ENCODE measurements around the gene LAMP5.

LAMP5 gene

DNA sequence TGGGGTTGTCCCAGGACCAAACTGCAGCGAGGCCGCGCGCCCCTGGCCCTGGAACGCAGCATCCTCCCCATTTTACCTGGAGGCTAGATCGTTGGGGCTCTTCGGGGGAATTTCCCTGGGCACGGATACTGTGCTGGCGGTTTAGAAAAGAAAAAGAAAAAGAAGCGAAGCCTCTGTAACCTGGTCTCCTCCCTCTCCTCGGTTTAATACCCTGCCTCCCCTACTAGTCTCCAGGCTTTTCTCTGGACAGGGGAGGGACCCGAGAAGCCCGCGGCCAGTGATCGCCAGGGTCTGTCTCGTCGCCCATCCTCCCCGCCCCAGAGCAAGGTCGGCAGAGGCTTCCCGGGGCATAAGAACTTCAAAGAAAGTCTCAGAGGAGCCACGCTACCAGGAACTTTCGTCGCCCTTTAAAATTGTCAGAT, 6.1 kb upstream of the LAMP5 start:
- H3K27me3 ChIP-seq (ENCODE audit: control insufficient read depth in 1 of 2, insufficient read depth in 1 of 2, low read length in 2 of 2): peaks cover 70 to 90% of the 10 kb centered on the region in 2 experiments
- H3K9ac ChIP-seq (ENCODE audit: low read length): no peak overlapping the region
- H3K23ac ChIP-seq (ENCODE audit: low read length in 2 of 2): no peak overlapping the region
- no peak overlapping the region for H3K27ac ChIP-seq (ENCODE audit: low read length, poor library complexity, severe bottlenecking)
- H3K79me1 ChIP-seq (replicated peaks; ENCODE audit: low read length, poor library complexity, severe bottlenecking): no peaks in the 10 kb centered on the region
- H3K4me3 ChIP-seq (ENCODE audit: insufficient read depth in 1 of 2, low read depth in 1 of 2, low read length in 2 of 2): no peak overlapping the region
- no peak overlapping the region for H2BK15ac ChIP-seq (ENCODE audit: low read depth, poor library complexity, severe bottlenecking)
- peaks cover 26% of the 10 kb centered on the region for H3K4me1 ChIP-seq (ENCODE audit: control insufficient read depth, insufficient read depth, low read depth, low read length)
- H4K91ac ChIP-seq (ENCODE audit: low read length): no peak overlapping the region
- H3K4me2 ChIP-seq (ENCODE audit: low read length, poor library complexity, severe bottlenecking): peak overlapping the region; percentile 42
- H3K4ac ChIP-seq (ENCODE audit: low read depth in 1 of 2, low read length in 2 of 2): no peak overlapping the region
- H3K36me3 ChIP-seq (ENCODE audit: control insufficient read depth in 1 of 2, insufficient read depth in 2 of 2, low read depth in 1 of 2, low read length in 2 of 2): no peaks in the 10 kb centered on the region
- no peak overlapping the region for H2AFZ ChIP-seq (ENCODE audit: low read depth, low read length)
- WGBS: 2% methylated on average over 21 of the region's 23 CpGs
- no peak overlapping the region for H2BK5ac ChIP-seq (ENCODE audit: low read depth, low read length, poor library complexity, severe bottlenecking)
- no peak overlapping the region for H2BK120ac ChIP-seq (ENCODE audit: low read depth, low read length)
- no peak overlapping the region for H2AK5ac ChIP-seq (ENCODE audit: low read length, severe bottlenecking)
- H3K18ac ChIP-seq (ENCODE audit: low read depth in 1 of 2, low read length in 2 of 2): no peak overlapping the region
- H3K14ac ChIP-seq (ENCODE audit: low read length in 2 of 2): no peak overlapping the region
- H4K8ac ChIP-seq (ENCODE audit: low read length): no peak overlapping the region
- DNase-seq: no peak
- no peak overlapping the region for H2BK12ac ChIP-seq (ENCODE audit: low read length in 2 of 2)
- H3K9me3 ChIP-seq (ENCODE audit: control insufficient read depth, low read length): no peaks in the 10 kb centered on the region

- H3K14ac ChIP-seq (ENCODE audit: low read length in 2 of 2): no peak overlapping the region
- H2AK5ac ChIP-seq (ENCODE audit: low read length, severe bottlenecking): no peak overlapping the region
- no peak overlapping the region for H4K8ac ChIP-seq (ENCODE audit: low read length)
- no peak overlapping the region for H3K9ac ChIP-seq (ENCODE audit: low read length)
- peaks cover 26% of the 10 kb centered on the region for H3K4me1 ChIP-seq (ENCODE audit: control insufficient read depth, insufficient read depth, low read depth, low read length)
- no peak overlapping the region for H3K27ac ChIP-seq (ENCODE audit: low read length, poor library complexity, severe bottlenecking)
- H2AFZ ChIP-seq (ENCODE audit: low read depth, low read length): no peak overlapping the region
- H2BK5ac ChIP-seq (ENCODE audit: low read depth, low read length, poor library complexity, severe bottlenecking): no peak overlapping the region
- H3K18ac ChIP-seq (ENCODE audit: low read depth in 1 of 2, low read length in 2 of 2): no peak overlapping the region
- H3K4me2 ChIP-seq (ENCODE audit: low read length, poor library complexity, severe bottlenecking): no peak overlapping the region
- H2BK120ac ChIP-seq (ENCODE audit: low read depth, low read length): no peak overlapping the region
- no peaks in the 10 kb centered on the region for H3K9me3 ChIP-seq (ENCODE audit: control insufficient read depth, low read length)
- no peak overlapping the region for H3K23ac ChIP-seq (ENCODE audit: low read length in 2 of 2)
- peaks cover 70 to 92% of the 10 kb centered on the region in 2 experiments for H3K27me3 ChIP-seq (ENCODE audit: control insufficient read depth in 1 of 2, insufficient read depth in 1 of 2, low read length in 2 of 2)
- H3K79me1 ChIP-seq (replicated peaks; ENCODE audit: low read length, poor library complexity, severe bottlenecking): no peaks in the 10 kb centered on the region
- no peak for DNase-seq
- no peak overlapping the region for H2BK12ac ChIP-seq (ENCODE audit: low read length in 2 of 2)
- no peak overlapping the region for H3K4me3 ChIP-seq (ENCODE audit: insufficient read depth in 1 of 2, low read depth in 1 of 2, low read length in 2 of 2)
- WGBS: 5% methylated on average over 30 of the region's 30 CpGs
- H2BK15ac ChIP-seq (ENCODE audit: low read depth, poor library complexity, severe bottlenecking): no peak overlapping the region
- no peaks in the 10 kb centered on the region for H3K36me3 ChIP-seq (ENCODE audit: control insufficient read depth in 1 of 2, insufficient read depth in 2 of 2, low read depth in 1 of 2, low read length in 2 of 2)
- no peak overlapping the region for H4K91ac ChIP-seq (ENCODE audit: low read length)
- H3K4ac ChIP-seq (ENCODE audit: low read depth in 1 of 2, low read length in 2 of 2): no peak overlapping the region
Observed at GRCh38 chr20:9508696-9509178, 5.7 kb upstream of the LAMP5 start.

- H3K27ac ChIP-seq (ENCODE audit: low read length, poor library complexity, severe bottlenecking): no peak overlapping the region
- no peaks in the 10 kb centered on the region for H3K9me3 ChIP-seq (ENCODE audit: control insufficient read depth, low read length)
- no peaks in the 10 kb centered on the region for H3K36me3 ChIP-seq (ENCODE audit: control insufficient read depth in 1 of 2, insufficient read depth in 2 of 2, low read depth in 1 of 2, low read length in 2 of 2)
- peaks cover 75 to 97% of the 10 kb centered on the region in 2 experiments for H3K27me3 ChIP-seq (ENCODE audit: control insufficient read depth in 1 of 2, insufficient read depth in 1 of 2, low read length in 2 of 2)
- H3K4ac ChIP-seq (ENCODE audit: low read depth in 1 of 2, low read length in 2 of 2): no peak overlapping the region
- H4K8ac ChIP-seq (ENCODE audit: low read length): no peak overlapping the region
- no peak overlapping the region for H3K9ac ChIP-seq (ENCODE audit: low read length)
- no peak for DNase-seq
- H2BK5ac ChIP-seq (ENCODE audit: low read depth, low read length, poor library complexity, severe bottlenecking): no peak overlapping the region
- H2BK120ac ChIP-seq (ENCODE audit: low read depth, low read length): no peak overlapping the region
- no peaks in the 10 kb centered on the region for H3K79me1 ChIP-seq (replicated peaks; ENCODE audit: low read length, poor library complexity, severe bottlenecking)
- no peak overlapping the region for H3K18ac ChIP-seq (ENCODE audit: low read depth in 1 of 2, low read length in 2 of 2)
- H3K23ac ChIP-seq (ENCODE audit: low read length in 2 of 2): no peak overlapping the region
- no peak overlapping the region for H2AK5ac ChIP-seq (ENCODE audit: low read length, severe bottlenecking)
- no peak overlapping the region for H3K4me3 ChIP-seq (ENCODE audit: insufficient read depth in 1 of 2, low read depth in 1 of 2, low read length in 2 of 2)
- no peak overlapping the region for H2BK15ac ChIP-seq (ENCODE audit: low read depth, poor library complexity, severe bottlenecking)
- no peak overlapping the region for H2BK12ac ChIP-seq (ENCODE audit: low read length in 2 of 2)
- peaks cover 26% of the 10 kb centered on the region for H3K4me1 ChIP-seq (ENCODE audit: control insufficient read depth, insufficient read depth, low read depth, low read length)
- no peak overlapping the region for H4K91ac ChIP-seq (ENCODE audit: low read length)
- H2AFZ ChIP-seq (ENCODE audit: low read depth, low read length): no peak overlapping the region
- H3K14ac ChIP-seq (ENCODE audit: low read length in 2 of 2): no peak overlapping the region
- H3K4me2 ChIP-seq (ENCODE audit: low read length, poor library complexity, severe bottlenecking): no peak overlapping the region
- WGBS: 32% methylated on average over 4 of the region's 4 CpGs
Observed at GRCh38 chr20:9509246-9509645, 5.1 kb upstream of the LAMP5 start.

- Histone ChIP-seq H3K4ac (ENCODE audit: low read depth in 1 of 2, low read length in 2 of 2) (no peak overlapping the region), H3K9me3 (ENCODE audit: control insufficient read depth, low read length) (no peaks in the 10 kb centered on the region), H3K9ac (ENCODE audit: low read length) (no peak overlapping the region), H3K14ac (ENCODE audit: low read length in 2 of 2) (no peak overlapping the region), H3K27me3 (ENCODE audit: control insufficient read depth in 1 of 2, insufficient read depth in 1 of 2, low read length in 2 of 2) (peaks cover 77 to 99% of the 10 kb centered on the region in 2 experiments), H3K4me1 (ENCODE audit: control insufficient read depth, insufficient read depth, low read depth, low read length) (peaks cover 39% of the 10 kb centered on the region), H2BK12ac (ENCODE audit: low read length in 2 of 2) (no peak overlapping the region), H3K36me3 (ENCODE audit: control insufficient read depth in 1 of 2, insufficient read depth in 2 of 2, low read depth in 1 of 2, low read length in 2 of 2) (no peaks in the 10 kb centered on the region), H2BK5ac (ENCODE audit: low read depth, low read length, poor library complexity, severe bottlenecking) (no peak overlapping the region), H3K18ac (ENCODE audit: low read depth in 1 of 2, low read length in 2 of 2) (no peak overlapping the region), H4K91ac (ENCODE audit: low read length) (no peak overlapping the region), H4K8ac (ENCODE audit: low read length) (no peak overlapping the region), H2AFZ (ENCODE audit: low read depth, low read length) (no peak overlapping the region), H2BK15ac (ENCODE audit: low read depth, poor library complexity, severe bottlenecking) (no peak overlapping the region), H2BK120ac (ENCODE audit: low read depth, low read length) (no peak overlapping the region), H3K4me3 (ENCODE audit: insufficient read depth in 1 of 2, low read depth in 1 of 2, low read length in 2 of 2) (no peak overlapping the region), H3K27ac (ENCODE audit: low read length, poor library complexity, severe bottlenecking) (no peak overlapping the region), H3K23ac (ENCODE audit: low read length in 2 of 2) (no peak overlapping the region), H3K79me1 (replicated peaks; ENCODE audit: low read length, poor library complexity, severe bottlenecking) (no peaks in the 10 kb centered on the region), H2AK5ac (ENCODE audit: low read length, severe bottlenecking) (no peak overlapping the region), H3K4me2 (ENCODE audit: low read length, poor library complexity, severe bottlenecking) (no peak overlapping the region)
- no peak for DNase-seq
- WGBS: 100% methylated on average over 1 of the region's 5 CpGs
Observed at GRCh38 chr20:9510911-9511310, 3.5 kb upstream of the LAMP5 start.
